HAP-1 (cell line): ENCODE results near the gene GRIA2.

Experiments used
- DNase-seq, 2 experiments: peaks; one replicate each; pipeline ENCODE4 v3.0.0-alpha.2; 2016 to 2020; ENCODE audit warnings: low spot score in 2 of 2
- H3K27me3 ChIP-seq: fragments of 250-450 bp; sonication (Bioruptor Pico); 2 replicates; pipeline ENCODE4 v1.5.1; 2020; ENCODE audit warnings: low read depth, mild to moderate bottlenecking, moderate library complexity
- H3K36me3 ChIP-seq: fragments of 250-450 bp; sonication (Bioruptor Pico); replicated peaks from 2 replicates; pipeline ENCODE4 v1.5.1; 2020; ENCODE audit warnings: mild to moderate bottlenecking
- H3K4me1 ChIP-seq: fragments of 250-450 bp; sonication (Bioruptor Pico); 2 replicates; pipeline ENCODE4 v1.5.1; 2020; ENCODE audit warnings: mild to moderate bottlenecking
- H3K4me3 ChIP-seq: fragments of 250-450 bp; sonication (Bioruptor Pico); 2 replicates; pipeline ENCODE4 v1.5.1; 2020; ENCODE audit warnings: mild to moderate bottlenecking, moderate library complexity
- H3K9me3 ChIP-seq: fragments of 250-450 bp; sonication (Bioruptor Pico); 2 replicates; pipeline ENCODE4 v1.5.1; 2020; ENCODE audit warnings: mild to moderate bottlenecking, moderate library complexity
- in situ Hi-C: fragments of 300-500 bp; cut with MboI; formaldehyde crosslinking; loops from 3 replicates; pipeline ENCODE4 v1.14.3; 2020; ENCODE audit warnings: low sequenced_read_pairs, inconsistent platforms, mixed read lengths

GRIA2 gene

DNA sequence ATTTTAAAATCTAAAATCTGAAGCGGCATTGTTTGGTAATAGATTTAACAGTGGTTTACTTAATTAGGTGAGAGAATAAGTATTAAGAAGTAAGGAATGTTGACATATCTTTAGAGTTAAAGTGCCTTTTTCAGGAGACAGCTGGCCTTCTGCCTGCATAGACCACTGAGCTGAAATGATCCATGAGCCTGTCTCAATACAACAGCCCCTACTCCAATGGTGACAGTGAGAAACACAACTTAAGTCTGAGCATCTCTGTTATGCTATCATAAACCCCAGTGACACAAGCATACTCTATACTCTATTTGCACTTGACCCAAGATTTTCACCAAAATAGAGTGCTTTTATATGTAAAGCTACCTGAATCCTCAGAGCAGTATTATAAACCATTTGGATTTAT is 137.9 kb downstream of the GRIA2 start:
- Histone ChIP-seq H3K4me1 (peaks cover 13% of the 10 kb centered on the region), H3K27me3 (peaks cover 3% of the 10 kb centered on the region), H3K4me3 (no peak overlapping the region), H3K36me3 (no peaks in the 10 kb centered on the region), H3K9me3 (no peaks in the 10 kb centered on the region)
- peak; percentile 40 to 81 for DNase-seq
- in situ Hi-C loops, result no loop called here

GRCh38 chr4:157358851-157359250 is 138.3 kb downstream of the GRIA2 start:
- Histone ChIP-seq H3K9me3 (no peaks in the 10 kb centered on the region), H3K36me3 (no peaks in the 10 kb centered on the region), H3K27me3 (peaks cover 3% of the 10 kb centered on the region), H3K4me1 (peaks cover 13% of the 10 kb centered on the region), H3K4me3 (no peak overlapping the region)
- in situ Hi-C loops, result no loop called here
- DNase-seq, result peak in 1 of 2 experiments; percentile 97

GRCh38 chr4:157363360-157363759 is 142.8 kb downstream of the GRIA2 start:
- H3K4me3 ChIP-seq, result no peak overlapping the region
- no peaks in the 10 kb centered on the region for H3K36me3 ChIP-seq
- in situ Hi-C loops, result no loop called here
- DNase-seq, result no peak
- no peaks in the 10 kb centered on the region for H3K27me3 ChIP-seq
- H3K9me3 ChIP-seq, result no peaks in the 10 kb centered on the region
- H3K4me1 ChIP-seq, result peaks cover 10% of the 10 kb centered on the region

DNA sequence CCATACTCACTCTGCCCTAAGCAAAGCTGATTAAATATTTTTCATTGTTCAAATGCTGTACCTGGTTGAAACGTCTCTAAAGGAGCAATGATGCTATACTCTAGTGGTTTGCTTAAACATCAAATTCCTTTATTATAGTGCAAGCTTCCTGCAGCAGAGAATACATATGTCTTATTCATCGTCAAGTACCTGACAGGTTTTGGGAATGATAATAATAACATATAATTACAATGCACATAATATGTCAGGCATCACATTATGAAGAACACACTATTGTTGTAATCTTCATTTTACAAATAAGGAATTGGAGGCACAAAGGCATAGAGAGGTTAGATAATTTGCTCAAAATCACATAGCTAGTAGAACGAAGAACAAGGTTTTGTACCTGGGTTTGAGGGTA is 151.6 kb downstream of the GRIA2 start:
- Histone ChIP-seq H3K36me3 (no peaks in the 10 kb centered on the region), H3K9me3 (no peaks in the 10 kb centered on the region), H3K27me3 (no peaks in the 10 kb centered on the region), H3K4me1 (no peaks in the 10 kb centered on the region), H3K4me3 (no peak overlapping the region)
- in situ Hi-C loops, result no loop called here
- DNase-seq, result no peak

DNA sequence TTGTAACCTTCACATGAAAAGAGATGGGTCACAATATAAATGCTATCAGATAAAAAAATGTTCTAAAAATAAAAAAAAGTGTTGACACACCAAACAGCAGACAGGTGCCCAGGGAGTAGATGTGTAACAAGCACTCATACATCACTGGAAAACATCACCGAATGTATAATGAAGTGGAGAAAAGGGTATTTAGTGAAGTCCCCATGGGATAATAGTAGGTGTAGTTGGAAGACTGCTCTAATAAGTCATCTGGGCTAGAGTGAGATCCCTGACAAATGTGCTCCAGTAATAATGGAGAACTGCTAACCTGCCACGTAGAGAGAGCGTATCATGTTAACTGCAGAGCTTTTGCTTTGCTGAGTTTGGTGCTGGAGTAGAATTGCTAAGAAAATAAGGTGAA is 152.0 kb downstream of the GRIA2 start:
- DNase-seq, result no peak
- no peaks in the 10 kb centered on the region for H3K27me3 ChIP-seq
- no peaks in the 10 kb centered on the region for H3K9me3 ChIP-seq
- in situ Hi-C loops, result no loop called here
- H3K4me3 ChIP-seq, result no peak overlapping the region
- H3K36me3 ChIP-seq, result no peaks in the 10 kb centered on the region
- H3K4me1 ChIP-seq, result no peaks in the 10 kb centered on the region

GRCh38 chr4:157389741-157390140 is 169.2 kb downstream of the GRIA2 start:
- DNase-seq, result no peak

GRCh38 chr4:157405070-157405469 is 184.5 kb downstream of the GRIA2 start:
- H3K4me3 ChIP-seq, result no peak overlapping the region
- DNase-seq, result no peak
- H3K9me3 ChIP-seq, result no peaks in the 10 kb centered on the region
- H3K36me3 ChIP-seq, result no peaks in the 10 kb centered on the region
- no peaks in the 10 kb centered on the region for H3K27me3 ChIP-seq
- no peaks in the 10 kb centered on the region for H3K4me1 ChIP-seq
- in situ Hi-C loops, result no loop called here

More at GRCh38 chr4:157389741-157390140, 169.2 kb downstream of the GRIA2 start:
- peaks cover 7% of the 10 kb centered on the region for H3K4me1 ChIP-seq
- H3K27me3 ChIP-seq, result no peaks in the 10 kb centered on the region
- no peaks in the 10 kb centered on the region for H3K9me3 ChIP-seq
- no peak overlapping the region for H3K4me3 ChIP-seq
- in situ Hi-C loops, result no loop called here
- H3K36me3 ChIP-seq, result no peaks in the 10 kb centered on the region
